Body of pancreas (tissue), 4 donors: ENCODE results near the gene NUDT14. TPM values are rescaled to one million over a fixed set of nuclear protein-coding genes. Genes with fewer than 3 reads are reported as not detected.
A peak's percentile ranks its signal among the peaks of the same experiment; 100 is the strongest.

ENCODE experiments used
- ATAC-seq: fragments of 150-250 bp; one replicate; pipeline ENCODE4 v1.9.1; 2016
- DNase-seq, 4 donors: peaks; one replicate each; pipeline ENCODE4 v3.0.0-alpha.2; 2019
- H3K27ac ChIP-seq, 4 donors: fragments of 200-600 bp; sonication (generic); 1 replicate in 3 of 4; 2 replicates in 1 of 4; pipeline versions ENCODE4 v1.5.1 to v1.6.1; 2016 to 2019; ENCODE audit warnings: mild to moderate bottlenecking in 1 of 4, mixed read lengths in 1 of 4, moderate library complexity in 1 of 4
- H3K27me3 ChIP-seq, 2 donors: fragments of 200-600 bp; sonication (generic); one replicate each; pipeline ENCODE4 v1.6.0; 2016; ENCODE audit warnings: mild to moderate bottlenecking in 1 of 2
- H3K36me3 ChIP-seq, 2 donors: fragments of 200-600 bp; sonication (generic); replicated peaks in 1 of 2; 2 replicates each; pipeline ENCODE4 v1.5.1; 2016; ENCODE audit warnings: low read depth in 2 of 2; ENCODE audit not compliant: insufficient read depth in 1 of 2
- H3K4me1 ChIP-seq: fragments of 200-600 bp; sonication (generic); one replicate; pipeline ENCODE4 v1.6.0; 2016
- H3K4me3 ChIP-seq, 2 donors: fragments of 200-600 bp; sonication (generic); 1 replicate in 1 of 2; 2 replicates in 1 of 2; pipeline ENCODE4 v1.5.1; 2016 to 2019
- H3K9me3 ChIP-seq, 3 donors: fragments of 200-600 bp; sonication (generic); 1 replicate in 2 of 3; 2 replicates in 1 of 3; pipeline ENCODE4 v1.5.1; 2016
- POLR2A ChIP-seq, 3 donors: fragments of 450-650 bp; IDR thresholded peaks; one replicate each; pipeline ENCODE4 v1.6.1; 2016; ENCODE audit warnings: antibody characterized with exemption in 3 of 3, mild to moderate bottlenecking in 2 of 3
- WGBS, 2 donors: methylation state at CpG; one replicate each; pipeline ENCODE4 v1.1.5; 2017; 5-methylcytosine and 5-hydroxymethylcytosine counted together
- intact Hi-C: fragments of 100-400 bp; cut with DNase I; formaldehyde crosslinking; loops from one replicate; pipeline ENCODE4 v1.15.1; 2023
- total RNA-seq, 2 donors: library from RNA; depleted of rRNA; stranded (reverse); fragments of >200 nt; gene quantifications; one replicate each; pipeline ENCODE4 v1.1.0, GENCODE V29; 2016
- TF ChIP-seq, protein P1 (sequence below), 7 experiments: fragments of 450-650 bp in 4 of 7; fragments of 200-600 bp in 3 of 7; sonication (generic) in 3 of 7; IDR thresholded peaks; one replicate each; pipeline ENCODE4 v1.5.1; 2016 to 2019; ENCODE audit warnings: antibody characterized with exemption in 7 of 7

The NUDT14 gene
- total RNA-seq, 2 donors from 2014 or later, result 28.8 to 66.9 TPM

DNA sequence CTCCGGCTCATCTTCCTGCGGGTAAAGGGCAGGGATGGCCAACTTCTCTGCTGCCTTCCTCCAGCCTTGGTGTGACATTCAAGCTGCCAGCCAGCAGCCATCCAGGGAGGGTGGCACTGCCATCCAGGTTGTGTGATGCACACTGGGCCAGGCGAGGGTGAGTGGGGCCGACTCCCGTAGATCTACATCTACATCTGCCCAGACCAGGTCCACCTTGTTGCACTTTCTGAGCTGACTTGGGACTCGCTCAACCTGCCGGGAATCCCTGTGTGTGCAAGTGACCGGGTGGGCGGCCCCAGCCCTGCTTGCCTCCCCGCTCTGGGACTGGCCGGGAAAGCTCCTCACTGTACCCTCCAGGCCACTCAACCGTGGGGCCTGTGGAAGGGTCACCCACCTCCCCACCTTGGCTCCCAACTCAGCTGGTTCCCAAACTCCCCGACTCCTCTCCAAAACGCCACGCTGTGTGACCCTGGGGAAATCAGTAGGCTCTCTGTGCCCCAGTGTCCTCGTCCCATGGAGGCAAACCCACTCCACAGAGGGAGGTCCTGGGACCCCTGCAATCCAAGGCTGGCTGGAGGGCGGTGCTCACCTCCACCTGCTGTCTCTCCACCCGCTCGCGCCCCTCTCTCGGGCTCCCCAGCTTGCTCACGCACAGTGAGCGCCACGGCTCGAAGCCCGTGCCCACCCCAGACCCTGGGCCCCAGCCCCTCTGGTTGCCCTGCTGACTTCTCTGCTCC lies 27.2 kb downstream of the NUDT14 start:
- Histone ChIP-seq H3K4me3 (no peak overlapping the region), H3K9me3 (no peaks in the 10 kb centered on the region), H3K36me3 (no peaks in the 10 kb centered on the region), H3K4me1 (no peaks in the 10 kb centered on the region), H3K27ac (peak overlapping the region in 1 of 4 donors; percentile 25), H3K27me3 (no peaks in the 10 kb centered on the region)
- ATAC-seq (no peak), DNase-seq (peak in 1 of 4 donors; percentile 9)
- intact Hi-C loops, result no loop called here
- TF ChIP-seq POLR2A (IDR thresholded peaks at IDR 0.05), result no peak
- TF ChIP-seq, protein P1, sequence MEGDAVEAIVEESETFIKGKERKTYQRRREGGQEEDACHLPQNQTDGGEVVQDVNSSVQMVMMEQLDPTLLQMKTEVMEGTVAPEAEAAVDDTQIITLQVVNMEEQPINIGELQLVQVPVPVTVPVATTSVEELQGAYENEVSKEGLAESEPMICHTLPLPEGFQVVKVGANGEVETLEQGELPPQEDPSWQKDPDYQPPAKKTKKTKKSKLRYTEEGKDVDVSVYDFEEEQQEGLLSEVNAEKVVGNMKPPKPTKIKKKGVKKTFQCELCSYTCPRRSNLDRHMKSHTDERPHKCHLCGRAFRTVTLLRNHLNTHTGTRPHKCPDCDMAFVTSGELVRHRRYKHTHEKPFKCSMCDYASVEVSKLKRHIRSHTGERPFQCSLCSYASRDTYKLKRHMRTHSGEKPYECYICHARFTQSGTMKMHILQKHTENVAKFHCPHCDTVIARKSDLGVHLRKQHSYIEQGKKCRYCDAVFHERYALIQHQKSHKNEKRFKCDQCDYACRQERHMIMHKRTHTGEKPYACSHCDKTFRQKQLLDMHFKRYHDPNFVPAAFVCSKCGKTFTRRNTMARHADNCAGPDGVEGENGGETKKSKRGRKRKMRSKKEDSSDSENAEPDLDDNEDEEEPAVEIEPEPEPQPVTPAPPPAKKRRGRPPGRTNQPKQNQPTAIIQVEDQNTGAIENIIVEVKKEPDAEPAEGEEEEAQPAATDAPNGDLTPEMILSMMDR (IDR thresholded peaks at IDR 0.05), result no peak
- 87 to 91% methylated on average over 13 to 22 of the region's 26 CpGs for whole genome bisulfite sequencing, 2 donors

DNA sequence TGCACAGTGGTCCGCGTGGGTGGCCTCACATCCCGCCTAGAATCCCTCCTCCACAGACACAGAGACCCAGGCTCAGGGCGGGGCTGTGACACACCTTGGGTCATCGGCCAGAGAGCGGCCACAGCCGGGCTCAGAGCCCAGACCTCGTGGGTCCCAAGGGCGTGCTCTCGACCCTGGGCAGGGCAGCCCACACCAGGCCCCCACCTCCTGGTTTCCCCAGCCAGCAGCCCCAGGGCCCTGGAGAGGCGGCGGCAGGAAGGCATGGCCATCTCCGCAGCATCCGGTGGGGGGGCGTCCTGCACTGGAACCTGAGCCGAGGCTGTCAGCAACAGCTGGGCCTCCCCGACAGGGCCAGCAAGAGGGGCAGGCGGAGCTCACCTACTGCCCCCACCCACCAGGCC lies 27.8 kb downstream of the NUDT14 start:
- no peak for TF ChIP-seq POLR2A (IDR thresholded peaks at IDR 0.05)
- TF ChIP-seq, protein P1 (IDR thresholded peaks at IDR 0.05), result no peak
- H3K9me3 ChIP-seq, result no peaks in the 10 kb centered on the region
- WGBS, 2 donors, result 77% methylated on average over 13 of the region's 18 CpGs; no CpG with 5 or more reads in 1 of the 2 donors
- peak overlapping the region in 2 of 4 donors; percentile 21 to 36 for H3K27ac ChIP-seq
- no peaks in the 10 kb centered on the region for H3K36me3 ChIP-seq
- intact Hi-C loops, result no loop called here
- H3K4me3 ChIP-seq, result no peak overlapping the region
- peak; percentile 28 for ATAC-seq
- no peaks in the 10 kb centered on the region for H3K4me1 ChIP-seq
- peak in 1 of 4 donors; percentile 18 for DNase-seq
- no peaks in the 10 kb centered on the region for H3K27me3 ChIP-seq

DNA sequence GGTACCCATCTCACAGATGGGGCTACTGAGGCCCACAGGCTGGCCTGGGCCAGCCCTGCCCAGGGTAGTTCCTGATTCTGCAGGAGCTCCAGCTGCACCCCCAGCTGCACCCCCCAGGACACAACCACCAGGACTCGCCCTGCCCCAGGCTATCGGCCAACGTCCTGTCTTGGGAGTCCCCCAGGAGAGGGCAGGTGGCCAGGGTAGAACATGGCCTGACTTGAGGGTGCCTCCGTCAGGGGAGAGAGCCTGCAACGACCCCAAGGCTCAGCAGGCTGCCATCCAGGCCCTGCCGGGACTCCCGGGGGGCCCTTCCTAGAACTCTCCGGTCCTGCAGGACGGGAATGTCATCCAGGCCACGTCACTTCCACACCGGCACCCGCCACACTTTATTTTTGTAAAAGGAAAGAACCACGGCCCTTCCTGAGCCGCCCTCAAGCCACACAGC lies 28.3 kb downstream of the NUDT14 start:
- H3K4me1 ChIP-seq, result no peaks in the 10 kb centered on the region
- ATAC-seq (peak; percentile 19), DNase-seq (peak in 1 of 4 donors; percentile 13)
- WGBS, 2 donors, result 89% methylated on average over 13 of the region's 14 CpGs; no CpG with 5 or more reads in 1 of the 2 donors
- H3K9me3 ChIP-seq, result no peaks in the 10 kb centered on the region
- H3K27ac ChIP-seq, result peak overlapping the region in 2 of 4 donors; percentile 21 to 36
- intact Hi-C loops, result no loop called here
- no peaks in the 10 kb centered on the region for H3K36me3 ChIP-seq
- TF ChIP-seq, protein P1 (IDR thresholded peaks at IDR 0.05), result no peak
- no peak overlapping the region for H3K4me3 ChIP-seq
- H3K27me3 ChIP-seq, result no peaks in the 10 kb centered on the region

DNA sequence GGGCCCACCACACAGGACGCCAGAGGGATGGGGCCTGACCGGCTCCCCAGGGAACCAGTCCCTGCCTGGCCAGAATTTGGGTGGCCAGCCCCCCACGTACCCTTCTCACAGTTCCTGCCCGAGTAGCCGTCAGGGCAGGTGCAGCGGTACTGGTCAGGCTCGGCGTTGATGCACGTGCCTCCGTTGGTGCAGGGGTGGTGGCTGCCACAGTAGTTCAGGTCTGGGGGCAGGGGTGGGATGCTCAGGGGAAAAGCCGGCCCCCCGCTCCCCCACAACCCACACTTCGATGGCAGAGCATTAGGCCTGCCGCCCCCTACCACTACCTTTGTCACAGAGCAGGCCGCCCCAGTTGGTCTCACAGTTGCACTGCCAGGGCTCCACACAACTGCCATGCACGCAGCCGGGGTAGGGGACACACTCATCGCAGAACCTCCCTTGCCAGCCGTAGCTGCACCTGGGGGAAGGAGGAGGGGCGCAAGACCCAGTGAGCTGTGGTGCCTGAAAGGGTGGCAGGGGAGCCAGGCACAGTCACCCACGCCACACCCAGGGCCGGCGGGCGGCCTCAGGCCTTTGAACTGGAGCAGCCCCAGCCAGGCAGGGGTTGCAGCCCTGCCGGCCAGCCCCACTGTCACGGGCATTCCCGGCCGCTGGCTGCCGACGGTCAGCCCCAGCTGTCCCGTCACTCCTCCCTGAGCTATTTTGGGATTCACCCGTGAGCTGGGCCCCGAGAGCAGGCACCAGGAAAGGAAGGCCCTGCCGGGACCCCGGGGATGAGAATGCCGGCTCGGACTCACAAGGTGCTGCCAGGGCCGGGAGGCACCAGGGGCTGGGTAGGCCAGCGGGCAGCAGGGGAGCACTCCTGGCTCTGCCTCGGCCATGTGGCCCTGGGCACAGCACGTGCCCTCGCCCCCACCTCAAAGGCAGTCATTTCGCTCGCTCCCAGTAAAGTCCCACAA lies 29.0 kb downstream of the NUDT14 start:
- Histone ChIP-seq H3K27me3 (no peaks in the 10 kb centered on the region), H3K36me3 (no peaks in the 10 kb centered on the region), H3K4me1 (no peaks in the 10 kb centered on the region), H3K27ac (peak overlapping the region in 1 of 4 donors; percentile 36), H3K4me3 (no peak overlapping the region), H3K9me3 (no peaks in the 10 kb centered on the region)
- intact Hi-C loops, result no loop called here
- DNase-seq (no peak), ATAC-seq (no peak)
- TF ChIP-seq, protein P1 (IDR thresholded peaks at IDR 0.05), result no peak
- no peak for TF ChIP-seq POLR2A (IDR thresholded peaks at IDR 0.05)
- 90% methylated on average over 37 of the region's 44 CpGs; no CpG with 5 or more reads in 1 of the 2 donors for WGBS, 2 donors
